Stimulated activated CD4-positive, alpha-beta T cell treated with anti-CD3 and anti-CD28 coated beads, Interleukin-1b, Interleukin-23, amount 100 ng/mL, for 24 hours (primary cell): ENCODE data around the gene CAMK4.
"Not testable (repeated sequence)": the region's sequence is repeated elsewhere in the genome, so short reads cannot be mapped to it uniquely, and the experiment has no call there.

ENCODE experiments used
- DNase-seq, 4 experiments: peaks; one replicate each; pipeline ENCODE4 v3.0.0-alpha.2; 2020; ENCODE audit warnings: low read depth in 4 of 4, low spot score in 1 of 4

Gene CAMK4

GRCh38 chr5:111255169-111255568, 31.0 kb downstream of the CAMK4 start:
- DNase-seq: no peak

GRCh38 chr5:111256128-111256527, 31.9 kb downstream of the CAMK4 start:
- no peak for DNase-seq

- DNase-seq: not testable (repeated sequence)
These were observed 33.4 kb downstream of the CAMK4 start for GRCh38 chr5:111257610-111258009.

- no peak for DNase-seq
These were observed 35.5 kb downstream of the CAMK4 start for GRCh38 chr5:111259636-111260035.

GRCh38 chr5:111261610-111262009, 37.4 kb downstream of the CAMK4 start:
- DNase-seq: no peak

GRCh38 chr5:111262153-111262552, 38.0 kb downstream of the CAMK4 start:
- no peak for DNase-seq

- DNase-seq: no peak
These were observed 38.6 kb downstream of the CAMK4 start for GRCh38 chr5:111262815-111263214.

GRCh38 chr5:111266491-111266890, 42.3 kb downstream of the CAMK4 start:
- DNase-seq: no peak

GRCh38 chr5:111268300-111268699, 44.1 kb downstream of the CAMK4 start:
- no peak for DNase-seq

GRCh38 chr5:111271885-111272284, 47.7 kb downstream of the CAMK4 start:
- DNase-seq: no peak

GRCh38 chr5:111277061-111277460, 52.9 kb downstream of the CAMK4 start:
- DNase-seq: no peak

GRCh38 chr5:111278858-111279504, 54.8 kb downstream of the CAMK4 start:
- peak; percentile 82 to 90 (median 85) for DNase-seq

- DNase-seq: no peak
These were observed 56.2 kb downstream of the CAMK4 start for GRCh38 chr5:111280282-111280951.

- DNase-seq: no peak
These were observed 58.6 kb downstream of the CAMK4 start for GRCh38 chr5:111282798-111283197.

- DNase-seq: no peak
These were observed 60.6 kb downstream of the CAMK4 start for GRCh38 chr5:111284825-111285224.

GRCh38 chr5:111294551-111294950, 70.4 kb downstream of the CAMK4 start:
- DNase-seq: no peak

GRCh38 chr5:111295649-111296048, 71.5 kb downstream of the CAMK4 start:
- DNase-seq: no peak

- DNase-seq: no peak
These were observed 72.4 kb downstream of the CAMK4 start for GRCh38 chr5:111296570-111296969.

- no peak for DNase-seq
These were observed 74.9 kb downstream of the CAMK4 start for GRCh38 chr5:111299067-111299481.

- DNase-seq: no peak
These were observed 75.7 kb downstream of the CAMK4 start for GRCh38 chr5:111299831-111300432.

GRCh38 chr5:111301264-111301663, 77.1 kb downstream of the CAMK4 start:
- no peak for DNase-seq

GRCh38 chr5:111302043-111302442, 77.9 kb downstream of the CAMK4 start:
- not testable (repeated sequence) for DNase-seq
